Breast epithelium (tissue), 3 donors: ENCODE results near the gene BTK.

Experiments
- CTCF ChIP-seq, 3 donors: fragments of 450-650 bp; IDR thresholded peaks; one replicate each; pipeline ENCODE4 v1.5.1; 2016 to 2017; ENCODE audit warnings: antibody characterized with exemption in 3 of 3, mild to moderate bottlenecking in 3 of 3, moderate library complexity in 3 of 3
- POLR2A ChIP-seq: fragments of 450-650 bp; IDR thresholded peaks from one replicate; pipeline ENCODE4 v1.6.1; 2016; ENCODE audit warnings: antibody characterized with exemption, mild to moderate bottlenecking, moderate library complexity
- POLR2AphosphoS5 ChIP-seq, 3 donors: sonication (generic); formaldehyde crosslinking; IDR thresholded peaks; one replicate each; pipeline ENCODE4 v1.6.1; 2017; ENCODE audit warnings: antibody characterized with exemption in 3 of 3

- TF ChIP-seq CTCF (IDR thresholded peaks at IDR 0.05) (no peak), POLR2AphosphoS5 (IDR thresholded peaks at IDR 0.05) (no peak), POLR2A (no peak)
Measured at GRCh38 chrX:101391831-101392230, 5.8 kb upstream of the BTK start.
